ENCODE measurements around the gene LRRC18.

DNA sequence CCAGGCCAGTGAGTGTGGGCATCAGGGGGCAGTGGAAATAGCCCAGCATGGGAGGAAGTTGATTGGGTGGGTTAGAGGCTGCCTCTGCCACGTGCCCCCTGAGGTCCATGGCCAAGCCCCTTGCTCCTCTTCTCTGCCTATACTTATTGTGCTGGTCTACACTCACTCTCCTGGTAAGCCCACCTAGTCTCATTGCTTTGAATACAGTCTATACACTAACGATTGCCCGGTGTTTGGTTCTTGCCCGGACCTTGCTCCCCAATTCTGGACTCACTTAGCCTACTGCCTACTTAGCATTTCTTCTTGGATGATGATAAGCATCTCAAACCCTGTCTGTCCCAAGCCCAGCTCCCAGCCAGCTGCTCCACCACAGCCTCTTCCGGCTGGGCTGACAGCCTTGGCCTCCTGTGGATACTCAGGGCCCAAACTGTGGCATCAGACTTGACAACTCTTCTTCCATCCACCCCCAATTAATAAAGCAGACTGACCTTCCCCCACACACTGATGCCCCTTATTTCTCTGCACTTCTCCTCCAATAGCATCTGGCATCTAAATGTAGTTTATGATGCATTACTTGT is 10.1 kb downstream of the LRRC18 start:
- TF ChIP-seq, protein P1, sequence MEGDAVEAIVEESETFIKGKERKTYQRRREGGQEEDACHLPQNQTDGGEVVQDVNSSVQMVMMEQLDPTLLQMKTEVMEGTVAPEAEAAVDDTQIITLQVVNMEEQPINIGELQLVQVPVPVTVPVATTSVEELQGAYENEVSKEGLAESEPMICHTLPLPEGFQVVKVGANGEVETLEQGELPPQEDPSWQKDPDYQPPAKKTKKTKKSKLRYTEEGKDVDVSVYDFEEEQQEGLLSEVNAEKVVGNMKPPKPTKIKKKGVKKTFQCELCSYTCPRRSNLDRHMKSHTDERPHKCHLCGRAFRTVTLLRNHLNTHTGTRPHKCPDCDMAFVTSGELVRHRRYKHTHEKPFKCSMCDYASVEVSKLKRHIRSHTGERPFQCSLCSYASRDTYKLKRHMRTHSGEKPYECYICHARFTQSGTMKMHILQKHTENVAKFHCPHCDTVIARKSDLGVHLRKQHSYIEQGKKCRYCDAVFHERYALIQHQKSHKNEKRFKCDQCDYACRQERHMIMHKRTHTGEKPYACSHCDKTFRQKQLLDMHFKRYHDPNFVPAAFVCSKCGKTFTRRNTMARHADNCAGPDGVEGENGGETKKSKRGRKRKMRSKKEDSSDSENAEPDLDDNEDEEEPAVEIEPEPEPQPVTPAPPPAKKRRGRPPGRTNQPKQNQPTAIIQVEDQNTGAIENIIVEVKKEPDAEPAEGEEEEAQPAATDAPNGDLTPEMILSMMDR (IDR thresholded peaks at IDR 0.05; ENCODE audit: borderline replicate concordance, extremely low read depth, low read length, poor library complexity, severe bottlenecking), result no peak
- TF ChIP-seq EZH2 (IDR thresholded peaks at IDR 0.05; ENCODE audit: borderline replicate concordance, low read depth, low read length, severe bottlenecking), result no peak
